Endothelial cell of umbilical vein (primary cell): Measurements from ENCODE around the gene OR6B3. TPM values are rescaled to one million over a fixed set of nuclear protein-coding genes. Genes with fewer than 3 reads are reported as not detected.

Source experiments
- BruUV-seq: library from RNA; stranded (reverse); fragments of 400-500 nt; replicated peaks from 2 replicates; lab custom pipeline; 2021; lab: Mats Ljungman, UMichigan
- CTCF ChIA-PET: fragments of 300-600, 350-600 bp; sonication (Branson Sonifier 250); formaldehyde crosslinking; loops from one replicate; lab custom pipeline; 2021; ENCODE audit warnings: antibody characterized with exemption, inconsistent platforms; lab: Charles Lee
- POLR2A ChIA-PET: fragments of 300-600, 350-600 bp; sonication (Branson Sonifier 250); formaldehyde crosslinking; loops from one replicate; lab custom pipeline; 2021; ENCODE audit warnings: antibody characterized with exemption, inconsistent platforms; lab: Charles Lee
- DNase-seq: peaks from one replicate; pipeline ENCODE4 v3.0.0-alpha.2; 2011; ENCODE audit warnings: low read depth, low spot score
- FAIRE-seq: peaks from 2 replicates; lab custom pipeline; 2011; peaks lifted over from hg19 to GRCh38; lab: Jason Lieb, UNC
- H2AFZ ChIP-seq: 2 replicates; pipeline ENCODE4 v1.6.0; 2012; ENCODE audit warnings: low read depth, low read length, control low read depth, inconsistent platforms
- H3K27ac ChIP-seq: 2 replicates; pipeline ENCODE4 v1.5.1; 2011; ENCODE audit warnings: low read depth, mild to moderate bottlenecking, control low read depth, low read length, moderate library complexity; ENCODE audit not compliant: insufficient read depth
- H3K27me3 ChIP-seq, 2 experiments: 2 replicates each; pipeline versions ENCODE4 v1.6.0 to v1.6.1; 2011; ENCODE audit warnings: low read length in 2 of 2, mixed read lengths in 1 of 2; ENCODE audit not compliant: control insufficient read depth in 2 of 2, insufficient read depth in 2 of 2
- H3K36me3 ChIP-seq, 2 experiments: 2 replicates in 1 of 2; 3 replicates in 1 of 2; pipeline ENCODE4 v1.5.1; 2011; ENCODE audit warnings: low read length in 2 of 2, mild to moderate bottlenecking in 1 of 2, moderate library complexity in 1 of 2; ENCODE audit not compliant: control insufficient read depth in 2 of 2, insufficient read depth in 2 of 2; ENCODE audit errors: extremely low read depth in 1 of 2
- H3K4me1 ChIP-seq: 3 replicates; pipeline ENCODE4 v1.5.1; 2011; ENCODE audit warnings: mild to moderate bottlenecking, low read length; ENCODE audit not compliant: control insufficient read depth, insufficient read depth; ENCODE audit errors: extremely low read depth
- H3K4me2 ChIP-seq: 2 replicates; pipeline ENCODE4 v1.6.1; 2011; ENCODE audit warnings: low read length, control low read depth, mixed read lengths; ENCODE audit not compliant: insufficient read depth
- H3K4me3 ChIP-seq, 3 experiments: fragments of 200-600 bp in 1 of 3; sonication (generic), shearing (Covaris generic) in 1 of 3; replicated peaks in 1 of 3; 2 replicates each; pipeline ENCODE4 v1.5.1; 2011 to 2016; ENCODE audit warnings: control low read depth in 3 of 3, low read length in 3 of 3, mild to moderate bottlenecking in 2 of 3, inconsistent platforms in 1 of 3, low read depth in 1 of 3, moderate library complexity in 1 of 3; ENCODE audit not compliant: insufficient read depth in 1 of 3
- H3K79me2 ChIP-seq: 2 replicates; pipeline ENCODE4 v1.6.0; 2012; ENCODE audit warnings: low read length, inconsistent platforms; ENCODE audit not compliant: control insufficient read depth, insufficient read depth
- H3K9ac ChIP-seq: replicated peaks from 2 replicates; pipeline ENCODE3; 2011; ENCODE audit warnings: low read length, control low read depth; ENCODE audit not compliant: insufficient read depth; ENCODE audit errors: extremely low read depth
- H3K9me1 ChIP-seq: replicated peaks from 3 replicates; pipeline ENCODE4 v1.6.0; 2011; ENCODE audit warnings: mild to moderate bottlenecking, low read length; ENCODE audit not compliant: control insufficient read depth, insufficient read depth; ENCODE audit errors: extremely low read depth
- H3K9me3 ChIP-seq: replicated peaks from 2 replicates; pipeline ENCODE4 v1.5.1; 2012; ENCODE audit warnings: low read length, inconsistent platforms; ENCODE audit not compliant: control insufficient read depth, insufficient read depth
- H4K20me1 ChIP-seq: replicated peaks from 2 replicates; pipeline ENCODE3; 2011; ENCODE audit warnings: mild to moderate bottlenecking, low read length; ENCODE audit not compliant: control insufficient read depth, insufficient read depth; ENCODE audit errors: extremely low read depth
- EZH2 ChIP-seq: IDR thresholded peaks from 2 replicates; pipeline ENCODE4 v1.6.1; 2012; ENCODE audit warnings: borderline replicate concordance, low read depth, mild to moderate bottlenecking, moderate library complexity, low read length, inconsistent platforms; ENCODE audit not compliant: severe bottlenecking
- FOS ChIP-seq: IDR thresholded peaks from 2 replicates; pipeline ENCODE4 v1.6.1; 2011; ENCODE audit warnings: mild to moderate bottlenecking, low read length, moderate library complexity, borderline replicate concordance; ENCODE audit not compliant: insufficient read depth
- GATA2 ChIP-seq: IDR thresholded peaks from 2 replicates; pipeline ENCODE4 v1.7.0; 2011; ENCODE audit warnings: low read depth, mild to moderate bottlenecking, moderate library complexity, mixed read lengths, low read length; ENCODE audit not compliant: insufficient read length, insufficient read depth
- JUN ChIP-seq: IDR thresholded peaks from 2 replicates; pipeline ENCODE4 v1.6.1; 2011; ENCODE audit warnings: borderline replicate concordance, low read depth; ENCODE audit not compliant: insufficient read length, insufficient read depth
- MYC ChIP-seq: IDR thresholded peaks from one replicate; pipeline ENCODE4 v1.6.1; 2011; ENCODE audit warnings: mild to moderate bottlenecking, low read depth, low read length
- POLR2A ChIP-seq: IDR thresholded peaks from 2 replicates; pipeline ENCODE4 v1.6.1; 2012; ENCODE audit warnings: low read depth, mild to moderate bottlenecking, control low read depth, low read length
- POLR2AphosphoS5 ChIP-seq: IDR thresholded peaks from 2 replicates; pipeline ENCODE4 v1.6.1; 2012; ENCODE audit warnings: low read depth, mild to moderate bottlenecking, control low read depth, low read length, moderate library complexity; ENCODE audit not compliant: insufficient read depth
- dilution Hi-C: fragments of 300-500 bp; cut with MboI; formaldehyde crosslinking; loops from one replicate; pipeline ENCODE4 v1.15.0; 2019; ENCODE audit warnings: low sequenced_read_pairs; ENCODE audit not compliant: extremely low pct_ligation_motif_present
- intact Hi-C: fragments of 100-400 bp; cut with micrococcal nuclease; formaldehyde crosslinking; loops from one replicate; pipeline ENCODE4 v1.10.0; 2022
- polyA plus RNA-seq, 4 experiments: library from polyadenylated mRNA; depleted of rRNA in 3 of 4; stranded (reverse) in 3 of 4; unstranded in 1 of 4; fragments of >200 nt; gene quantifications; 2 replicates each; pipeline versions ENCODE4 v1.2.1 to v1.2.3, GENCODE V29; 2011 to 2012; ENCODE audit warnings: missing spikeins in 1 of 4
- total RNA-seq: library from RNA; stranded (reverse); gene quantifications from 2 replicates; pipeline ENCODE4 v1.2.3, GENCODE V29; 2021
- TF ChIP-seq, protein P1 (sequence below): IDR thresholded peaks from 2 replicates; pipeline ENCODE4 v1.6.1; 2011; ENCODE audit not compliant: insufficient read depth, insufficient read length
- TF ChIP-seq, protein P2 (sequence below), 2 donors: IDR thresholded peaks; 1 replicate in 1 of 2; 2 replicates in 1 of 2; pipeline ENCODE4 v1.5.1; 2011; ENCODE audit warnings: low read length in 2 of 2, mild to moderate bottlenecking in 2 of 2, moderate library complexity in 2 of 2, control low read depth in 1 of 2, inconsistent platforms in 1 of 2, low read depth in 1 of 2; ENCODE audit not compliant: insufficient read depth in 1 of 2; ENCODE audit errors: extremely low read depth in 1 of 2

The OR6B3 gene
- total and polyA plus RNA-seq, 2 donors (not counting 3 experiments of a cell fraction or from before 2014, with no cell fraction given), result not detected

DNA sequence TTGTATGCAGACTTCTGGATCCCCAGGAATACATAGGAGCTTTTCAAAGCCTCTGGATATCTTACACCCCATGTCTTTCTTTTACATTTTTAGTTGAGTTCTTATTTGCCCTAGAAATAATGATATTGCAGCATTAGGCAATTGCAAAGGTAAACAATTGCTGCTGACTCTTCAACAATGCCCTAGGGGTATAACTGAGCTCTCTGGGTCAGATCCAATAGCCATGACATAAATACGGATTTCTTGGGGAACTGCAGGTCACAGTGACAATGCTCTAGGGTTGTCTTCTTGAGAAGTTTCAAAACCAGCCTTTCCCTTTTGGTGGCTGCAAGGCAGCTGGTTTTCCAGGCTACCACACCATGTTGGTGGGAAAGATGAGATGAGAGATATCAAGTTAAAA lies 16.5 kb upstream of the OR6B3 start:
- no peak for TF ChIP-seq POLR2A
- TF ChIP-seq GATA2, result no peak
- TF ChIP-seq EZH2, result no peak
- no peak for TF ChIP-seq JUN
- no peak for TF ChIP-seq POLR2AphosphoS5
- no peak for TF ChIP-seq MYC
- no peak for TF ChIP-seq FOS
- TF ChIP-seq, protein P1, sequence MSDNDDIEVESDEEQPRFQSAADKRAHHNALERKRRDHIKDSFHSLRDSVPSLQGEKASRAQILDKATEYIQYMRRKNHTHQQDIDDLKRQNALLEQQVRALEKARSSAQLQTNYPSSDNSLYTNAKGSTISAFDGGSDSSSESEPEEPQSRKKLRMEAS, result no peak
- TF ChIP-seq, protein P2, sequence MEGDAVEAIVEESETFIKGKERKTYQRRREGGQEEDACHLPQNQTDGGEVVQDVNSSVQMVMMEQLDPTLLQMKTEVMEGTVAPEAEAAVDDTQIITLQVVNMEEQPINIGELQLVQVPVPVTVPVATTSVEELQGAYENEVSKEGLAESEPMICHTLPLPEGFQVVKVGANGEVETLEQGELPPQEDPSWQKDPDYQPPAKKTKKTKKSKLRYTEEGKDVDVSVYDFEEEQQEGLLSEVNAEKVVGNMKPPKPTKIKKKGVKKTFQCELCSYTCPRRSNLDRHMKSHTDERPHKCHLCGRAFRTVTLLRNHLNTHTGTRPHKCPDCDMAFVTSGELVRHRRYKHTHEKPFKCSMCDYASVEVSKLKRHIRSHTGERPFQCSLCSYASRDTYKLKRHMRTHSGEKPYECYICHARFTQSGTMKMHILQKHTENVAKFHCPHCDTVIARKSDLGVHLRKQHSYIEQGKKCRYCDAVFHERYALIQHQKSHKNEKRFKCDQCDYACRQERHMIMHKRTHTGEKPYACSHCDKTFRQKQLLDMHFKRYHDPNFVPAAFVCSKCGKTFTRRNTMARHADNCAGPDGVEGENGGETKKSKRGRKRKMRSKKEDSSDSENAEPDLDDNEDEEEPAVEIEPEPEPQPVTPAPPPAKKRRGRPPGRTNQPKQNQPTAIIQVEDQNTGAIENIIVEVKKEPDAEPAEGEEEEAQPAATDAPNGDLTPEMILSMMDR (IDR thresholded peaks at IDR 0.05; ENCODE audit: extremely low read depth in 1 of 2, insufficient read depth in 1 of 2, low read depth in 1 of 2, low read length in 2 of 2), result no peak
- Histone ChIP-seq H3K4me1 (no peaks in the 10 kb centered on the region), H3K4me2 (no peak overlapping the region), H3K27ac (no peak overlapping the region), H3K9me1 (no peaks in the 10 kb centered on the region), H3K4me3 (no peak overlapping the region), H3K27me3 (no peaks in the 10 kb centered on the region), H3K9ac (no peak overlapping the region), H4K20me1 (no peaks in the 10 kb centered on the region), H2AFZ (no peak overlapping the region), H3K36me3 (no peaks in the 10 kb centered on the region), H3K79me2 (no peaks in the 10 kb centered on the region), H3K9me3 (no peaks in the 10 kb centered on the region)
- no peak for FAIRE-seq
- DNase-seq, result no peak
- intact Hi-C loops, result no loop called here
- dilution Hi-C loops, result no loop called here
- POLR2A ChIA-PET, result no interaction called here
- CTCF ChIA-PET, result interaction anchor here (1.0 kb wide), 2 partner anchors 9 to 10 kb away, joined by 3 read pairs; no protein-coding TSS in a partner anchor
- BruUV-seq, result no TSS peak
